Lower leg skin (tissue), 3 donors: ENCODE data around the gene ATP4A.

ENCODE experiments used
- POLR2A ChIP-seq, 2 donors: fragments of 450-650 bp; IDR thresholded peaks; one replicate each; pipeline ENCODE4 v1.6.1; 2016 to 2017; ENCODE audit warnings: antibody characterized with exemption in 2 of 2, mild to moderate bottlenecking in 1 of 2, moderate library complexity in 1 of 2
- TF ChIP-seq, protein P1 (sequence below), 3 donors: fragments of 450-650 bp; IDR thresholded peaks; one replicate each; pipeline ENCODE4 v1.5.1; 2016; ENCODE audit warnings: antibody characterized with exemption in 3 of 3, mild to moderate bottlenecking in 3 of 3, moderate library complexity in 2 of 3

DNA sequence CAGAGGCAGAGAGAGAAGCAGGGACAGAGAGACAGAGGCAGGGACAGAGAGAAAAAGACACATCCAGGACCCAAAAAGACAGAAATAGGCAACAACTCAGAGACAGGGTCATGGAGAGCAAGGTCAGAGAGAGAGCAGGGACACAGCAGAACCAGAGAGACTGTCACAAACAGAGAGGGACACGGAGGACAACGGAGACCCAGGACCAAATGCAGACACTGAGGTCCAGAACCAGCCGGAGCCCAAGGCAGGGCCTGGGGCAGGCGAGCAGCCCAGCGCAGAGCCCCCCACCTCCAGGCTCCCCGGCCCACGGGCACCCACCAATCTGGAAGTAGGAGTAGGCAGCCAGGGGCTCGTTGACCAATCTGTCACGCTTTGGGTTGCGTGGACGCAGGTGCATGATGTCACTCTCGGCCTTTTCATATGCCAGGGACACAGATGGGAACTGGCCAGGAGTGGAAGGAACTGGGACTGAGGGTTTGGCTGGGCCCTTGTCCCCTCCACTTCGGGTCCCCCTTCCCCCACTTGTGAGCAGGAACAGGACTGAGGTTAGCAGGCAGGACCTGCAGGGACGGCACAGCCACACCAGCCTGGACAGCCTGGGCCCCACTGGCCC is 10.0 kb downstream of the ATP4A start:
- TF ChIP-seq, protein P1, sequence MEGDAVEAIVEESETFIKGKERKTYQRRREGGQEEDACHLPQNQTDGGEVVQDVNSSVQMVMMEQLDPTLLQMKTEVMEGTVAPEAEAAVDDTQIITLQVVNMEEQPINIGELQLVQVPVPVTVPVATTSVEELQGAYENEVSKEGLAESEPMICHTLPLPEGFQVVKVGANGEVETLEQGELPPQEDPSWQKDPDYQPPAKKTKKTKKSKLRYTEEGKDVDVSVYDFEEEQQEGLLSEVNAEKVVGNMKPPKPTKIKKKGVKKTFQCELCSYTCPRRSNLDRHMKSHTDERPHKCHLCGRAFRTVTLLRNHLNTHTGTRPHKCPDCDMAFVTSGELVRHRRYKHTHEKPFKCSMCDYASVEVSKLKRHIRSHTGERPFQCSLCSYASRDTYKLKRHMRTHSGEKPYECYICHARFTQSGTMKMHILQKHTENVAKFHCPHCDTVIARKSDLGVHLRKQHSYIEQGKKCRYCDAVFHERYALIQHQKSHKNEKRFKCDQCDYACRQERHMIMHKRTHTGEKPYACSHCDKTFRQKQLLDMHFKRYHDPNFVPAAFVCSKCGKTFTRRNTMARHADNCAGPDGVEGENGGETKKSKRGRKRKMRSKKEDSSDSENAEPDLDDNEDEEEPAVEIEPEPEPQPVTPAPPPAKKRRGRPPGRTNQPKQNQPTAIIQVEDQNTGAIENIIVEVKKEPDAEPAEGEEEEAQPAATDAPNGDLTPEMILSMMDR (IDR thresholded peaks at IDR 0.05) = no peak
- TF ChIP-seq POLR2A (IDR thresholded peaks at IDR 0.05) = no peak
